MM.1S (cell line): ENCODE measurements around the gene INCA1.

Experiments used
- DNase-seq: peaks from one replicate; pipeline ENCODE4 v3.0.0-alpha.2; 2015
- H2AFZ ChIP-seq: fragments of 300-600 bp; sonication (generic); 2 replicates; pipeline ENCODE4 v1.6.0; 2016; ENCODE audit warnings: antibody characterized with exemption, low read length
- H3F3A ChIP-seq: fragments of 300-600 bp; sonication (generic); 2 replicates; pipeline ENCODE4 v1.6.1; 2016; ENCODE audit warnings: mild to moderate bottlenecking, antibody characterized with exemption, low read length, moderate library complexity, mixed read lengths; ENCODE audit not compliant: insufficient read depth
- H3K27ac ChIP-seq: fragments of 300-600 bp; sonication (generic); 2 replicates; pipeline ENCODE4 v1.5.1; 2016; ENCODE audit warnings: mild to moderate bottlenecking, low read length
- H3K27me3 ChIP-seq: fragments of 300-600 bp; sonication (generic); replicated peaks from 2 replicates; pipeline ENCODE4 v1.6.0; 2016; ENCODE audit warnings: low read length; ENCODE audit not compliant: insufficient read depth
- H3K36me3 ChIP-seq: fragments of 300-600 bp; sonication (generic); replicated peaks from 2 replicates; pipeline ENCODE4 v1.6.1; 2016; ENCODE audit warnings: mild to moderate bottlenecking, low read length, mixed read lengths; ENCODE audit not compliant: insufficient read depth
- H3K4me1 ChIP-seq: fragments of 300-600 bp; sonication (generic); 2 replicates; pipeline ENCODE4 v1.6.1; 2016; ENCODE audit warnings: low read length, mixed read lengths
- H3K4me2 ChIP-seq: fragments of 300-600 bp; sonication (generic); 2 replicates; pipeline ENCODE4 v1.6.0; 2016; ENCODE audit warnings: low read depth, low read length
- H3K4me3 ChIP-seq: fragments of 300-600 bp; sonication (generic); 2 replicates; pipeline ENCODE4 v1.5.1; 2016; ENCODE audit warnings: low read length, mixed read lengths
- H3K79me2 ChIP-seq: fragments of 300-600 bp; sonication (generic); 2 replicates; pipeline ENCODE4 v1.6.1; 2016; ENCODE audit warnings: mixed run types, low read length, mixed read lengths
- H3K9ac ChIP-seq: fragments of 300-600 bp; sonication (generic); 2 replicates; pipeline ENCODE4 v1.6.1; 2016; ENCODE audit warnings: low read length, mixed read lengths
- H3K9me2 ChIP-seq: fragments of 300-600 bp; sonication (generic); replicated peaks from 2 replicates; pipeline ENCODE4 v1.6.1; 2016; ENCODE audit warnings: mild to moderate bottlenecking, low read length, mixed read lengths; ENCODE audit not compliant: insufficient read depth
- H3K9me3 ChIP-seq: fragments of 300-600 bp; sonication (generic); replicated peaks from 2 replicates; pipeline ENCODE4 v1.6.1; 2016; ENCODE audit warnings: mild to moderate bottlenecking, low read length, mixed read lengths; ENCODE audit not compliant: insufficient read depth
- H4K20me1 ChIP-seq: fragments of 300-600 bp; sonication (generic); 2 replicates; pipeline ENCODE4 v1.6.1; 2016; ENCODE audit warnings: mild to moderate bottlenecking, low read length, moderate library complexity, mixed read lengths; ENCODE audit not compliant: insufficient read depth
- EZH2 ChIP-seq: fragments of 300-600 bp; sonication (generic); optimal IDR thresholded peaks from 2 replicates; pipeline ENCODE3; 2017; ENCODE audit warnings: low read depth, mild to moderate bottlenecking, antibody characterized with exemption, low read length, mixed read lengths
- EZH2phosphoT487 ChIP-seq: fragments of 300-600 bp; sonication (generic); IDR thresholded peaks from 2 replicates; pipeline ENCODE4 v1.6.1; 2018; ENCODE audit warnings: antibody characterized with exemption, low read length
- TF ChIP-seq, protein P1 (sequence below): fragments of 300-600 bp; sonication (generic); IDR thresholded peaks from 2 replicates; pipeline ENCODE4 v1.5.1; 2016; ENCODE audit warnings: antibody characterized with exemption, low read length, mixed read lengths

Gene INCA1

DNA sequence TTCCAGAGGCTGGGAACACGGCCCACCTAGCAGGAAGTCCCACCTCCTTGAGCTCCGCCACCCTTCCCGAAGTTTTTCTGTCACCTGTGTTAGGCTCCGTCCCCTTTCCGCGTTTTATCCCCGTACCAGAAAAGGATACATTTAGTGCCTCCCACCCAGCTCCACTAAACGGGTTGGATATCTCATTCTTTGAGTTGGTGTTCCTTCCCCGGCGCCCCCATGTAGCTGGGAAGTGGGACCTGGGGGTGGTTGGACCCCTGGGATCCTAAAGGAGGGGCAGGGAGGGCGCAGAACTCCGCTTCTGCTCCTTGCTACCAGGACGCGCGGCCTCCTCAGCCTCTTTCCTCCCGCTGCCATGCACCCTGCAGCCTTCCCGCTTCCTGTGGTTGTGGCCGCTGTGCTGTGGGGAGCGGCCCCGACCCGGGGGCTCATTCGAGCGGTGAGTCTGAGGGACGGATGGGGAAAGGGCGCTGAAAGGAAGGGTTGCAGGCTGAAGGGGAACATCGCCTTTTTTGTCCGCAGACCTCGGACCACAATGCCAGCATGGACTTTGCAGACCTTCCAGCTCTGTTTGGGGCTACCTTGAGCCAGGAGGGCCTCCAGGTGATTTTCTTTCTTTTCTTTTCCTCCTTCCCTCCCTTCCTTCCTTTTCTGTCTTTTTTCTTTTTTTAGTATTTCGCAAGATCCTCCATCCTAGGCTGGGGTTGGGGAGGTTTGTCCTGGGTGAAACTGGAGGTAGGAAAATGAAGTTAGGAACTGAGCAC is 56.6 kb downstream of the INCA1 start:
- peaks cover 15% of the 10 kb centered on the region for H4K20me1 ChIP-seq
- no peak for DNase-seq
- H3K4me2 ChIP-seq = peak overlapping the region; percentile 96
- TF ChIP-seq EZH2phosphoT487 = no peak
- TF ChIP-seq, protein P1, sequence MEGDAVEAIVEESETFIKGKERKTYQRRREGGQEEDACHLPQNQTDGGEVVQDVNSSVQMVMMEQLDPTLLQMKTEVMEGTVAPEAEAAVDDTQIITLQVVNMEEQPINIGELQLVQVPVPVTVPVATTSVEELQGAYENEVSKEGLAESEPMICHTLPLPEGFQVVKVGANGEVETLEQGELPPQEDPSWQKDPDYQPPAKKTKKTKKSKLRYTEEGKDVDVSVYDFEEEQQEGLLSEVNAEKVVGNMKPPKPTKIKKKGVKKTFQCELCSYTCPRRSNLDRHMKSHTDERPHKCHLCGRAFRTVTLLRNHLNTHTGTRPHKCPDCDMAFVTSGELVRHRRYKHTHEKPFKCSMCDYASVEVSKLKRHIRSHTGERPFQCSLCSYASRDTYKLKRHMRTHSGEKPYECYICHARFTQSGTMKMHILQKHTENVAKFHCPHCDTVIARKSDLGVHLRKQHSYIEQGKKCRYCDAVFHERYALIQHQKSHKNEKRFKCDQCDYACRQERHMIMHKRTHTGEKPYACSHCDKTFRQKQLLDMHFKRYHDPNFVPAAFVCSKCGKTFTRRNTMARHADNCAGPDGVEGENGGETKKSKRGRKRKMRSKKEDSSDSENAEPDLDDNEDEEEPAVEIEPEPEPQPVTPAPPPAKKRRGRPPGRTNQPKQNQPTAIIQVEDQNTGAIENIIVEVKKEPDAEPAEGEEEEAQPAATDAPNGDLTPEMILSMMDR = no peak
- peak overlapping the region; percentile 78 for H3K4me3 ChIP-seq
- no peaks in the 10 kb centered on the region for H3K36me3 ChIP-seq
- no peaks in the 10 kb centered on the region for H3K27me3 ChIP-seq
- H3F3A ChIP-seq = peaks cover 51% of the 10 kb centered on the region
- peak overlapping the region; percentile 91 for H3K27ac ChIP-seq
- H3K9me2 ChIP-seq = no peaks in the 10 kb centered on the region
- peaks cover 37% of the 10 kb centered on the region for H3K4me1 ChIP-seq
- peak overlapping the region; percentile 63 for H2AFZ ChIP-seq
- peak overlapping the region; percentile 95 for H3K9ac ChIP-seq
- peaks cover 80% of the 10 kb centered on the region for H3K79me2 ChIP-seq
- H3K9me3 ChIP-seq = no peaks in the 10 kb centered on the region

GRCh38 chr17:4939796-4940554 is 57.3 kb downstream of the INCA1 start, which contains the start of the genes RNF167 and SLC25A11:
Gene RNF167, plus strand, starts transcription at chr17:4940268. Its CDS starts 642 bp downstream, at chr17:4940910.
Gene SLC25A11, minus strand, starts transcription at chr17:4940046. Its CDS starts 136 bp downstream, at chr17:4939910.
- H3K9me2 ChIP-seq = no peaks in the 10 kb centered on the region
- H4K20me1 ChIP-seq = peaks cover 8% of the 10 kb centered on the region
- TF ChIP-seq EZH2 (no peak), EZH2phosphoT487 (no peak)
- TF ChIP-seq, protein P1 = no peak
- peak within 1 kb of the TSS; percentile 78 for H3K4me3 ChIP-seq
- H3F3A ChIP-seq = peaks cover 44% of the 10 kb centered on the region
- no peaks in the 10 kb centered on the region for H3K27me3 ChIP-seq
- H3K9ac ChIP-seq = peak within 1 kb of the TSS; percentile 95
- DNase-seq = peak; percentile 100
- peaks cover 72% of the 10 kb centered on the region for H3K79me2 ChIP-seq
- H3K4me2 ChIP-seq = peak within 1 kb of the TSS; percentile 96
- H3K4me1 ChIP-seq = peaks cover 29% of the 10 kb centered on the region
- no peaks in the 10 kb centered on the region for H3K9me3 ChIP-seq
- H2AFZ ChIP-seq = peak within 1 kb of the TSS; percentile 77
- peak within 1 kb of the TSS; percentile 91 for H3K27ac ChIP-seq
- no peaks in the 10 kb centered on the region for H3K36me3 ChIP-seq

DNA sequence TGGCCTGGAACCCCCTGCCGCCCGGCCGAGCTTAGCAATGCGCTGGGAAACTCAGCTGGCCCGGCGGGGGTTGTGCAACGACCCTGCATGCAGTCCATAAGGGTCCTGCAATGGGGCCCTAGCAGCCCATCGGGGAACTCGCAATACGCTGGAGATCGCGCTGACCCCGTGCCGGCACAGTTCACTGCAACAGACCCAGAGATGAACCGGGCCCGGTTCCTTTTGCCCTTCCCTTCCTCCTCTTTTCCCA is 57.9 kb downstream of the INCA1 start:
- H3K79me2 ChIP-seq = peaks cover 67% of the 10 kb centered on the region
- H3K9ac ChIP-seq = peak overlapping the region; percentile 95
- H2AFZ ChIP-seq = peak overlapping the region; percentile 77
- peak overlapping the region; percentile 78 for H3K4me3 ChIP-seq
- no peaks in the 10 kb centered on the region for H3K36me3 ChIP-seq
- H3K4me1 ChIP-seq = peaks cover 27% of the 10 kb centered on the region
- H3K27ac ChIP-seq = peak overlapping the region; percentile 91
- no peak for DNase-seq
- H4K20me1 ChIP-seq = peaks cover 3% of the 10 kb centered on the region
- no peaks in the 10 kb centered on the region for H3K9me3 ChIP-seq
- H3K27me3 ChIP-seq = no peaks in the 10 kb centered on the region
- H3K4me2 ChIP-seq = peak overlapping the region; percentile 96
- H3K9me2 ChIP-seq = no peaks in the 10 kb centered on the region
- no peak for TF ChIP-seq EZH2
- TF ChIP-seq EZH2phosphoT487 = no peak
- TF ChIP-seq, protein P1 = no peak
- peaks cover 42% of the 10 kb centered on the region for H3F3A ChIP-seq
